NK-92 treated with Interleukin-12 subunit alpha and Interleukin-12 subunit beta, amount 100 ng/mL, for 24 hours (cell line): ENCODE measurements around the gene COA5.
"Not testable (repeated sequence)": the region's sequence is repeated elsewhere in the genome, so short reads cannot be mapped to it uniquely, and the experiment has no call there.

Experiments
- DNase-seq: peaks from one replicate; lab custom pipeline; 2025; lab: John Stamatoyannopoulos, UW

The COA5 gene

GRCh38 chr2:98606431-98606830 is 1.9 kb downstream of the COA5 start:
- DNase-seq, result no peak

GRCh38 chr2:98605076-98605475 is 3.2 kb downstream of the COA5 start:
- no peak for DNase-seq

DNA sequence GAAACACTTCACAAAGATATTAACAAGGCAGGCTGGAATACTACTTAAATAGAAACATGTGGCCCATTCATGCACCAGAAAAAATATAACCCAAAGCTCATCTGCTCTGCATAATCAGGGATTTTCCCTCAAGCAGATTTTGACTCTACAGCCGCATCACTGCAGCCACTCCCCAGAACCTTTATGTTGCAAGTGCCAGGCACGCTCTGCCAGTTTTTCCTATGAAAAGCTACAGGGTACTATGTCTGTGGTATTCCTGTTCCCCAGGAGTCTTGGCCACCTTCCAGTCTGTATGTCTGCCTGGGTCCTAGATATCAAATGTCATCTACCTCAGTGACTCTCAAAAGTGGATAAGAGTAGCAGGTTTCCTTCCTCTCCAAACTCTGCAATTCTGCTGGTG is 3.8 kb downstream of the COA5 start:
- DNase-seq, result no peak

GRCh38 chr2:98601532-98602132 is 6.7 kb downstream of the COA5 start:
- DNase-seq, result no peak

DNA sequence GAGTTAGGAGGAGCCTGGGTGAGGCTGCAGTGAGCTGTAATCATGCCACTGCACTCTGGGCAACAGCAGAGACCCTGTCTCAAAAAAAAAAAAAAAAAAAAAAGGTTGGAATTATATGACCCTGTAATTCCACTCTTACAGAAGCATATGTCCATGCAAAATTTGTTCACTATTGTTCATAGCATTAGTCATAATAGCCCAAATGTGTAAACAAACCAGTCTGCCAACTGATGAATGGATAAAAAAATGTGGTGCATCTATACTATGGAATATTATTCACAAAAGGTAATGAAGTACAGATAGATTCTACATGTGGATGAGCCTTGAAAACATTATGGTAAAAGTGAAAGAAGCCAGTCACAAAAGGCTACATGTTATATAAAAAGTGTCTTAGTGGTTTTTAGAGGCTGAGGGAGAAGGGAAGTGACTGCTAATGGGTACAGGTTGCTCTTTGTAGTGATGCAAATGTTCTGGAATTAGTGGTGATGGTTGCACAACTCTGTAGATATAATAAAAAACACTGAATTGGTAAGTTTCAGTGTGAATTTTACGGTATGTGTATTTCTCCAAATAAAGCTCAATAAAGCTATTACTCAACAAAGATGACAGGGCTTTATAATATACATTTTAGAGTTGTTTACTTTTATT is 9.4 kb downstream of the COA5 start:
- no peak for DNase-seq

DNA sequence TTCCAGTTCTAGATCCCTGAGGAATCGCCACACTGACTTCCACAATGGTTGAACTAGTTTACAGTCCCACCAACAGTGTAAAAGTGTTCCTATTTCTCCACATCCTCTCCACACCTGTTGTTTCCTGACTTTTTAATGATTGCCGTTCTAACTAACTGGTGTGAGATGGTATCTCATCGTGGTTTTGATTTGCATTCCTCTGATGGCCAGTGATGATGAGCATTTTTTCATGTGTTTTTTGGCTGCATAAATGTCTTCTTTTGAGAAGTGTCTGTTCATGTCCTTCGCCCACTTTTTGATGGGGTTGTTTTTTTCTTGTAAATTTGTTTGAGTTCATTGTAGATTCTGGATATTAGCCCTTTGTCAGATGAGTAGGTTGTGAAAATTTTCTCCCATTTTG is 13.6 kb downstream of the COA5 start:
- DNase-seq, result not testable (repeated sequence)

DNA sequence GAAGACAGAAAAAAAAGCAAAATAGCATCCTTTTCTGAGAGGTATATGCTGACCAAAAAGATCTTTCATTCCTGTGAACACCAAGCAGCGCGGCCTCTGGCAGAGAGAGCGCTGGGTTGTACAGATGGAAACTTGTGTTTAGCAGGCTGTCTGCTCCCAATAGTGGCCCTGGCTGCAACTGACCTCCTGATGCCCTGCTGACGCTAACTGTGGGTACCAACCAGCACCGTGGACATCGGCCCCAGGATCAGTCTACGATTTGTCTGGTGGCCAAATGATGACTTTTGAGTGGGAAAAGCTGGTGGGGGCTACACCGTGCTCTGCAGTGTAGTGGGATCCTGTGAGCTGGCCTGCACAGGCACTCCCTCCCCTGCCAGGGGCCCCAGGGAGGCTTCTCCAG is 15.7 kb downstream of the COA5 start:
- no peak for DNase-seq

DNA sequence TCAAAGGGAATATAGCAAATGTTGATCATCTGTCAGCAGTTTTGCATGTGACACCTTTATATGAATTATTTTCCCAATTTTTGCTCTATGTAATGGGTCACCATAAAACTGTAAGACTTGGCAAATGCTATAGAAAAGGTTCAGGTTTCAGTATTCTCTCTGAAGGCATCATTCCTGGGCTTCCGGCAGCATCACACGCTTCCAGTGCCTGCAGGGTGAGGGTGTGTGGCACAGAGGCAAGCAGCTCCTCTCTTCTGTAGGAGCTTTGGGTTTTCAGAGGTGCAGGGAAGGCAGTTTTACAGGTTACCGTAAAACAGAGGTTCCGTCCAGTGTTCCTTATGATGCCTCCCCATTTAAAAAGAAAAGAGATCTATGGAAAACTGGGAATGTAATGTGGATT is 18.8 kb downstream of the COA5 start:
- no peak for DNase-seq

GRCh38 chr2:98588880-98589431 is 19.4 kb downstream of the COA5 start:
- no peak for DNase-seq

- DNase-seq, result no peak
Observed at GRCh38 chr2:98586551-98587140, 21.7 kb downstream of the COA5 start.

DNA sequence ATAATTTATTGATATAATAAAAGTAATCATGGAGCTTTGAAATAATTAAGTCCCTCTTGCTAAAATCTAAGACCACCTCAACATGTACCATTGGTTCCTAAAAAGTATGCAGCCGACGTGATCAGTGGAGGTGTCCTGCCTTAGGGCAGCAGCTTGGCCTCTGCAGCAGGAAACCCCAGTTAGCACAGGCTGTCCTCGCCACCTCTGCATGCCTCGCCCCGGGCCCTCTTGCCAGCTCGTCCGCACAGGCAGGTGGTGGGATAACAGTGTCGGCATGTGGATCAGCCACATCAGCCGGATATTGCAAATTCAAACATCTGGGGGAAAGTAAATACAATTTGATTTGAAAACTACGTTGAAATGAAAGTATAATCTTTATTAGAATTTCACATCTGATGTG is 22.9 kb downstream of the COA5 start:
- no peak for DNase-seq

GRCh38 chr2:98583816-98584618 is 24.3 kb downstream of the COA5 start:
- no peak for DNase-seq

DNA sequence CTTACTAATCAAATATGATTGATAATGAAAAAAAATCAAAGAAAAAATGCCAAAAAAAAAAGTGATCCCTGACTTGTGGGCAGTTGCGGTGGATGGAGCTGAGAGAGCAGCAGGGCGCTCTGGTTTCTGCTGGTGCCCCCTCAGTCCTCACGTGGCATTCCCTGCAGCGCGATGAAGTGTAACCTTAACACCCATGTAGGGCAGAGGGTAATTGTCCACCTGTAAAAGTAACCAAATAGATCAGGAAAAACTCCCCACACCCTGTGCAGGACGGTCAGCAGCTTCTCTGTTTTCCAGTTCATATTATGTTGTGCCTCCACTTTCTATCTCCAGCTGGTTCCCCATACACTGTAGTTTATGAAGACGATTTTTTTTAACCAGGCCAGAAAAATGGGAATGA is 25.0 kb downstream of the COA5 start:
- no peak for DNase-seq

DNA sequence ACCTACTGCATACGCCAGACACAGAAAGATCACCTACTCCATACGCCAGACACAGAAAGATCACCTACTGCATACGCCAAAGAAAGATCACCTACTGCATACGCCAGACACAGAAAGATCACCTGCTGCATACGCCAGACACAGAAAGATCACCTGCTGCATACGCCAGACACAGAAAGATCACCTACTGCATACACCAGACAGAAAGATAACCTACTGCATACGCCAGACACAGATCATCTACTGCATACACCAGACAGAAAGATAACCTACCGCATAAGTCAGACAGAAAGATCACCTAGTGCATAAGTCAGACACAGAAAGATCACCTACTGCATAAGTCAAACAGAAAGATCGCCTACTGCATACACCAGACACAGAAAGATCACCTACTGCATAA is 25.8 kb downstream of the COA5 start:
- DNase-seq, result no peak

- DNase-seq, result no peak
Observed at GRCh38 chr2:98580656-98581284, 27.5 kb downstream of the COA5 start.

DNA sequence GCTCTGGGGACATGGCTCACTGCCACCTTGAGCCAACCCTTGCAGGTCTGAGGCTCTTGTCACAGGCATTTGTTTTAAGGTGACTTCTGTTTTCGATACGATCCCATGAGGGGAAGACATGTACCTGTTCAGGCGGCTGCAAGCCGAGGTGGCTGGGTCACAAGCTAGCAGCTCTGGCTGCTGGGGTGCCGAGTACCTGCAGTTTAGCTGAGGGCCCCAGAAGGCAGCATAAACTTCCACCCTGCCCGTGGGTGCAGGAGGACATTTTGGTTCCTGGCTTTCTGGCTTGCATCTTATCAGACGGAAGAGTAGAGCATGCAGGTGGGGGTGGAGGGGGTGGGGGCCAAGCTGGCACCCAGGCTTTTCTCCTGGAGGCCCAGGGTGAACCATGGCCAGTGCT is 28.4 kb downstream of the COA5 start:
- DNase-seq, result no peak

- no peak for DNase-seq
Observed at GRCh38 chr2:98578231-98578630, 30.1 kb downstream of the COA5 start.

GRCh38 chr2:98577313-98577712 is 31.0 kb downstream of the COA5 start:
- DNase-seq, result no peak

DNA sequence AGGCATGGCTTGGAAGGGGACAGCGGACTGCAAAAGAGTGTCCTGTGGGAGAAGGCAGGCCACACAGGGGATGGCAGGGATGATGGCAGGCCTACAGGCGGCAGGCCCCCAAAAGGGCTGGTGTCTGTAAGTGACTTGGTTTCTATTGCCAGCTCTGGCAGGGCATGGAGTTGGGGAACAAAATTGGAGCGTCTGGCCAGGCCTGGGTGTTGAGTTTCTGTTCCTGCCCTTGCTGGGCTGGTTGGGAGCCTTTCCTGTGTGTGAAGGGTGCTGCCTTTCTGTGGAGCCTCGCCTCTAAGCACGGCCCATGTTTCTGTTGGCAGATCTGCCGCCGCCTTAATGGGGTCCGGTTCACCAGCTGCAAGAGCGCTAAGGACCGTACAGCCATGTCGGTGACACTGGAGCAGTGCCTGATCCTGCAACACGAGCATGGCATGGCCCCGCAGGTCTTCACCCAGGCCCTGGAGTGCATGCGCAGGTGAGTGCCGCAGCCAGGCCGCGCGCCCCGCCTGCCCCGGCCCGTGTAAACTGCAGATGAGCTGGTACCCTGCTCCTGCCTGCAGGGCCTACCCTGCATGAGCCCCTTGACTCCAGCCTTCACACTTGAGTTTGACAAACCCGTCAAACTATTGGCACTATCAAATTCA is 31.5 kb downstream of the COA5 start:
- no peak for DNase-seq

DNA sequence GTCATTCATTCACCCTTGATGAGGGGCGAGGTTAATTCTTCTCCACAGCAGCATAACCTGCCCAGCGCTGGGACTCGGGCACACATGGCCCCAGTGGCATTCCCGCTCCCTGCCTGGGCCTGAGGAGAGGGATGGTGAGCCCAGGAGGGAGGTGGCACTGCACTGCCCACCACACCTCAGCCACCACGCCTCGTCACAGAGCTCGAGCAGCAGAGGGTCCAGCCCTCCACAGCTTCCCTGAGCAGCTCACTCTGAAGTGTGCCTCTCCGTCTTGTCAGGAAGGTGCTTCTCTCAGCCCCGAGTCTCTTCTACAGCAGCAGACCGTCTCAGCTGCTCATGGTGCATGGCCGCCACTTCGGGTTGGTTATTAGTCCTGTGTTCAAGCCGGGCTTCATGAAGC is 34.9 kb downstream of the COA5 start:
- DNase-seq, result no peak

DNA sequence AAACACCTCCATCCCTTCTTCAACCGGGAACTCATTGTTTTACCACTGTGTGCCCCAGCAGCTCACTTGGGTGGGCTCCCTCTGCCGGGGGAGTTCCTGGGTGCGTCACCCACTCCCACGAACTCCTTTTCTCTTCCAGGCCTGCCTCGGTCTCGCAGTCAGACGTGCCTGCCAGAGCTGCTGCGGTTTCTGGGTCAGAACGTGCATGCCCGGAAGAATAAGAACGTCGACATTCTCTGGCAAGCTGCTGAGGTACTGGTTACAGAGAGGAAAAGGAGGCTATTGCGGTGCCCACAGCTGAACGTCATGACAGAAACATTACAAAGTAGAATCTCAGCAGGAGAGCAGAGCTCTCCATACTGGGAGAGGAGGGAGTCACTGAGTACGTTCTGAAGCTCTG is 35.6 kb downstream of the COA5 start:
- DNase-seq, result no peak

DNA sequence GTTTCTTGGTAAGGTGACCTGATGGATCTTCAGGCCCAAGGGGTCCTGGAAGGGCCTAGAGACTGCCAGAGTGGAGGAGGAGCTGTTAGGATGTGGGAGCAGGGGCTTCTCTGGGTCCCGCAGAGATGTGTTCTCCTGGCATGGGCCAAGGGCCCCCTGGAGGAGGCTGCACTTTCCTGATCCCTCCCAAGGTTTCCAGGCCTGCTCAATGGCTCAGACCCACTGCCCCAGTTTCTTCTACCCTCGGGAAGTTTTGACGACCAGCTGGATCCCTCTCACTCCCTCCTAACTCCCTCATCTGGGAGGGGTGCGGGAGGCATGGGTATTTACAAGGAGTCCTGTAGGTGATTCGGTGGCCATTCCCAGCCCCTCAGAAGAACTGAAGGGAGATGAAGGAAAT is 36.1 kb downstream of the COA5 start:
- no peak for DNase-seq
